IMR-90 (cell line): ENCODE measurements around the gene PPFIA1. TPM values are rescaled to one million over a fixed set of nuclear protein-coding genes. Genes with fewer than 3 reads are reported as not detected.

Source experiments
- ATAC-seq: fragments of 200-7000 bp; cut with Tn5 transposase; 2 replicates; pipeline ENCODE4 v1.9.1; 2020; ENCODE audit warnings: low read depth, mild to moderate bottlenecking, moderate library complexity
- BruUV-seq: library from RNA; stranded (reverse); fragments of 400-500 nt; replicated peaks from 2 replicates; lab custom pipeline; 2021; lab: Mats Ljungman, UMichigan
- CTCF ChIA-PET: fragments of 300-600 bp; formaldehyde crosslinking; extraction: SDS; loops from one replicate; lab custom pipeline; 2021; ENCODE audit warnings: antibody characterized with exemption; lab: Yijun Ruan, JAX
- POLR2A ChIA-PET: fragments of 300-600 bp; sonication (Branson Sonifier 250); formaldehyde crosslinking; loops from one replicate; lab custom pipeline; 2022; ENCODE audit warnings: antibody characterized with exemption; ENCODE audit not compliant: unreplicated experiment; lab: Charles Lee
- DNase-seq: peaks from one replicate; pipeline ENCODE4 v3.0.0; 2013
- H2AFZ ChIP-seq: replicated peaks from 2 replicates; pipeline ENCODE3; 2013; ENCODE audit warnings: low read length, mild to moderate bottlenecking; ENCODE audit not compliant: poor library complexity
- H2AK5ac ChIP-seq: 2 replicates; pipeline ENCODE4 v1.6.1; 2013; ENCODE audit warnings: low read depth, low read length, inconsistent platforms
- H2AK9ac ChIP-seq: replicated peaks from 2 replicates; pipeline ENCODE3; 2013; ENCODE audit warnings: mild to moderate bottlenecking, low read depth, low read length, moderate library complexity; ENCODE audit not compliant: poor library complexity
- H2BK120ac ChIP-seq: 2 replicates; pipeline ENCODE4 v1.6.1; 2013; ENCODE audit warnings: low read depth, low read length, inconsistent platforms
- H2BK15ac ChIP-seq: 3 replicates; pipeline ENCODE4 v1.6.1; 2013; ENCODE audit warnings: low read depth, low read length, inconsistent platforms
- H2BK20ac ChIP-seq: 2 replicates; pipeline ENCODE4 v1.6.1; 2013; ENCODE audit warnings: low read depth, mild to moderate bottlenecking, inconsistent platforms, low read length, moderate library complexity
- H2BK5ac ChIP-seq: 2 replicates; pipeline ENCODE4 v1.6.1; 2013; ENCODE audit warnings: mild to moderate bottlenecking, low read depth, low read length, inconsistent platforms; ENCODE audit not compliant: poor library complexity, severe bottlenecking
- H3K14ac ChIP-seq: replicated peaks from 2 replicates; pipeline ENCODE4 v1.6.1; 2013; ENCODE audit warnings: low read depth, low read length, inconsistent platforms
- H3K18ac ChIP-seq: 2 replicates; pipeline ENCODE4 v1.6.1; 2013; ENCODE audit warnings: low read depth, low read length, control low read depth
- H3K23ac ChIP-seq: 2 replicates; pipeline ENCODE4 v1.6.1; 2013; ENCODE audit warnings: low read depth, low read length, inconsistent platforms
- H3K27ac ChIP-seq: 2 replicates; pipeline ENCODE4 v1.5.1; 2013; ENCODE audit warnings: mild to moderate bottlenecking, control low read depth, low read length; ENCODE audit not compliant: insufficient read depth
- H3K27me3 ChIP-seq: 2 replicates; pipeline ENCODE4 v1.6.1; 2013; ENCODE audit warnings: low read length; ENCODE audit not compliant: control insufficient read depth, insufficient read depth
- H3K36me3 ChIP-seq: 2 replicates; pipeline ENCODE4 v1.6.1; 2013; ENCODE audit warnings: low read length, mixed read lengths; ENCODE audit not compliant: control insufficient read depth, insufficient read depth
- H3K4ac ChIP-seq: 2 replicates; pipeline ENCODE4 v1.6.1; 2013; ENCODE audit warnings: low read depth, low read length, inconsistent platforms
- H3K4me1 ChIP-seq: 2 replicates; pipeline ENCODE4 v1.6.1; 2013; ENCODE audit warnings: low read length, mixed read lengths; ENCODE audit not compliant: control insufficient read depth, insufficient read depth
- H3K4me2 ChIP-seq: 2 replicates; pipeline ENCODE4 v1.6.1; 2013; ENCODE audit warnings: low read depth, mild to moderate bottlenecking, control low read depth, low read length, moderate library complexity
- H3K4me3 ChIP-seq: 2 replicates; pipeline ENCODE4 v1.5.1; 2013; ENCODE audit warnings: low read depth, mild to moderate bottlenecking, control low read depth, low read length, moderate library complexity; ENCODE audit not compliant: insufficient read depth
- H3K56ac ChIP-seq: 2 replicates; pipeline ENCODE4 v1.6.1; 2013; ENCODE audit warnings: low read length, inconsistent platforms; ENCODE audit not compliant: insufficient read depth; ENCODE audit errors: extremely low read depth
- H3K79me1 ChIP-seq, 2 experiments: 2 replicates each; pipeline ENCODE4 v1.6.1; 2013; ENCODE audit warnings: low read length in 2 of 2, inconsistent platforms in 1 of 2, low read depth in 1 of 2
- H3K9ac ChIP-seq: 2 replicates; pipeline ENCODE4 v1.6.1; 2013; ENCODE audit warnings: low read depth, low read length, control low read depth
- H3K9me1 ChIP-seq: 2 replicates; pipeline ENCODE4 v1.6.1; 2013; ENCODE audit warnings: low read length, inconsistent platforms; ENCODE audit not compliant: insufficient read depth
- H3K9me3 ChIP-seq: 2 replicates; pipeline ENCODE4 v1.6.1; 2013; ENCODE audit warnings: low read length; ENCODE audit not compliant: control insufficient read depth, insufficient read depth
- H4K20me1 ChIP-seq: 2 replicates; pipeline ENCODE4 v1.6.1; 2013; ENCODE audit warnings: low read length, inconsistent platforms; ENCODE audit not compliant: insufficient read depth
- H4K5ac ChIP-seq: 2 replicates; pipeline ENCODE4 v1.6.1; 2013; ENCODE audit warnings: mild to moderate bottlenecking, low read depth, low read length, control low read depth
- H4K8ac ChIP-seq, 2 experiments: 2 replicates each; pipeline ENCODE4 v1.6.1; 2013; ENCODE audit warnings: low read depth in 2 of 2, low read length in 2 of 2, control low read depth in 1 of 2, inconsistent platforms in 1 of 2
- H4K91ac ChIP-seq: 2 replicates; pipeline ENCODE4 v1.6.1; 2013; ENCODE audit warnings: low read depth, low read length, inconsistent platforms; ENCODE audit not compliant: insufficient read depth
- BHLHE40 ChIP-seq: fragments of 150-350 bp; IDR thresholded peaks from 2 replicates; pipeline ENCODE4 v1.6.1; 2016; ENCODE audit warnings: mild to moderate bottlenecking, low read depth, low read length
- CEBPB ChIP-seq: IDR thresholded peaks from 2 replicates; pipeline ENCODE4 v1.6.1; 2012; ENCODE audit warnings: low read depth, low read length, improper control_type of control experiment
- CTCF ChIP-seq: conservative IDR thresholded peaks from 2 replicates; pipeline ENCODE4 v1.5.1; 2012; ENCODE audit warnings: mild to moderate bottlenecking, low read depth, low read length, improper control_type of control experiment
- ELK1 ChIP-seq: fragments of 150-350 bp; IDR thresholded peaks from 2 replicates; pipeline ENCODE4 v1.6.1; 2016; ENCODE audit warnings: low read depth, mild to moderate bottlenecking, low read length, moderate library complexity, borderline replicate concordance
- FOS ChIP-seq: fragments of 150-350 bp; IDR thresholded peaks from 2 replicates; pipeline ENCODE4 v1.6.1; 2016; ENCODE audit warnings: low read depth, low read length
- MAFK ChIP-seq: IDR thresholded peaks from 2 replicates; pipeline ENCODE4 v1.6.1; 2012; ENCODE audit warnings: low read depth, low read length, improper control_type of control experiment
- MAZ ChIP-seq: IDR thresholded peaks from 2 replicates; pipeline ENCODE4 v1.6.1; 2012; ENCODE audit warnings: low read depth, mild to moderate bottlenecking, low read length, improper control_type of control experiment, moderate library complexity, borderline replicate concordance
- MXI1 ChIP-seq: IDR thresholded peaks from 2 replicates; pipeline ENCODE4 v1.6.1; 2012; ENCODE audit warnings: low read depth, mild to moderate bottlenecking, low read length, moderate library complexity, borderline replicate concordance
- RCOR1 ChIP-seq: IDR thresholded peaks from 2 replicates; pipeline ENCODE4 v1.6.1; 2012; ENCODE audit warnings: mild to moderate bottlenecking, low read length, improper control_type of control experiment; ENCODE audit not compliant: insufficient replicate concordance
- RFX5 ChIP-seq: IDR thresholded peaks from 2 replicates; pipeline ENCODE4 v1.8.0; 2012; ENCODE audit warnings: low read depth, mild to moderate bottlenecking, low read length, moderate library complexity
- WGBS, 2 experiments: methylation state at CpG; one replicate each; pipeline versions ENCODE4 v1.1.5 to v1.1.7; 2013; ENCODE audit warnings: missing lambda C conversion rate in 2 of 2; ENCODE audit not compliant: insufficient read length in 1 of 2; ENCODE audit errors: extremely low coverage in 2 of 2; 5-methylcytosine and 5-hydroxymethylcytosine counted together
- dilution Hi-C: fragments of 300-500 bp; cut with HindIII; formaldehyde crosslinking; loops from one replicate; pipeline ENCODE4 v1.14.3; 2018; ENCODE audit warnings: low sequenced_read_pairs; ENCODE audit not compliant: unreplicated experiment
- in situ Hi-C: fragments of 300-500 bp; cut with MboI; formaldehyde crosslinking; loops from 3 replicates; pipeline ENCODE4 v1.14.3; 2019; ENCODE audit warnings: low sequenced_read_pairs, inconsistent platforms, mixed read lengths
- intact Hi-C: fragments of 100-400 bp; cut with micrococcal nuclease; formaldehyde crosslinking; loops from 2 replicates; pipeline ENCODE4 v1.10.0; 2022
- polyA plus RNA-seq, 3 experiments: library from polyadenylated mRNA; depleted of rRNA; stranded (reverse); fragments of >200 nt; gene quantifications; 2 replicates each; pipeline ENCODE4 v1.2.3, GENCODE V29; 2012; ENCODE audit warnings: low replicate concordance in 1 of 3
- total RNA-seq: library from RNA; depleted of rRNA; stranded (reverse); fragments of >200 nt; gene quantifications from 2 replicates; pipeline ENCODE4 v1.2.3, GENCODE V29; 2012

Gene PPFIA1
- total and polyA plus RNA-seq, 2 of the 4 experiments (the other 2 are of a cell fraction), result 25.6 to 37.2 TPM

GRCh38 chr11:70244698-70245097 is 25.8 kb upstream of the PPFIA1 start:
- BruUV-seq, result no TSS peak

More at GRCh38 chr11:70244698-70245097, 25.8 kb upstream of the PPFIA1 start:
- POLR2A ChIA-PET, result no interaction called here
- CTCF ChIA-PET, result no interaction called here
- Histone ChIP-seq H3K9me3 (no peaks in the 10 kb centered on the region), H4K20me1 (no peaks in the 10 kb centered on the region; the same call in 1 of the 2 replicates), H3K9me1 (peaks cover 10% of the 10 kb centered on the region; the same call in 1 of the 2 replicates), H3K18ac (peak overlapping the region; percentile 53; the same call in 1 of the 2 replicates), H3K27me3 (peaks cover 8% of the 10 kb centered on the region), H3K36me3 (no peaks in the 10 kb centered on the region), H3K79me1 (no peaks in the 10 kb centered on the region), H3K4ac (peak overlapping the region; percentile 78), H3K23ac (0 out of 2 replicates have a peak overlapping the region, but pooled peaks have one; percentile 19), H2BK120ac (peak overlapping the region; percentile 70), H2AFZ (peak overlapping the region; percentile 64), H4K8ac (peak overlapping the region; percentile 2 to 34; a peak in 2 of 4 replicates), H2BK20ac (peak overlapping the region; percentile 38), H3K9ac (no peak overlapping the region), H3K4me1 (peaks cover 15% of the 10 kb centered on the region), H4K91ac (no peak overlapping the region), H3K27ac (peak overlapping the region; percentile 26; the same call in 1 of the 2 replicates), H2BK15ac (peak overlapping the region; percentile 61; the same call in 2 of the 3 replicates), H2AK9ac (peak overlapping the region; percentile 45), H2AK5ac (peak overlapping the region; percentile 76), H4K5ac (no peak overlapping the region), H3K4me2 (no peak overlapping the region), H3K56ac (no peak overlapping the region), H3K4me3 (no peak overlapping the region), H3K14ac (peak overlapping the region; percentile 57; the same call in 1 of the 2 replicates), H2BK5ac (peak overlapping the region; percentile 52)
- TF ChIP-seq RCOR1 (peak; percentile 30), FOS (peak; percentile 76), ELK1 (no peak), MAZ (peak; percentile 68; the same call in 1 of the 2 replicates), MXI1 (peak; percentile 52; the same call in 1 of the 2 replicates), RFX5 (no peak), CEBPB (peak; percentile 86), BHLHE40 (peak; percentile 72; the same call in 1 of the 2 replicates), CTCF (no peak), MAFK (0 out of 2 replicates have a peak, but pooled peaks have one; percentile 1)
- WGBS, 2 experiments, result 12% methylated on average over 6 of the region's 7 CpGs; no CpG with 5 or more reads in 1 of the 2 experiments
- intact Hi-C loops (no loop called here), in situ Hi-C loops (no loop called here), dilution Hi-C loops (no loop called here)
- peak; percentile 92 for ATAC-seq
- peak; percentile 98 for DNase-seq
